T follicular helper cell (primary cell): ENCODE results near the gene E2F2.
A peak's percentile ranks its signal among the peaks of the same experiment; 100 is the strongest.
"Not testable (repeated sequence)": the region's sequence is repeated elsewhere in the genome, so short reads cannot be mapped to it uniquely, and the experiment has no call there.

Experiments used
- DNase-seq: peaks from one replicate; pipeline ENCODE4 v3.0.0-alpha.2; 2020; ENCODE audit warnings: low read depth

The E2F2 gene

DNA sequence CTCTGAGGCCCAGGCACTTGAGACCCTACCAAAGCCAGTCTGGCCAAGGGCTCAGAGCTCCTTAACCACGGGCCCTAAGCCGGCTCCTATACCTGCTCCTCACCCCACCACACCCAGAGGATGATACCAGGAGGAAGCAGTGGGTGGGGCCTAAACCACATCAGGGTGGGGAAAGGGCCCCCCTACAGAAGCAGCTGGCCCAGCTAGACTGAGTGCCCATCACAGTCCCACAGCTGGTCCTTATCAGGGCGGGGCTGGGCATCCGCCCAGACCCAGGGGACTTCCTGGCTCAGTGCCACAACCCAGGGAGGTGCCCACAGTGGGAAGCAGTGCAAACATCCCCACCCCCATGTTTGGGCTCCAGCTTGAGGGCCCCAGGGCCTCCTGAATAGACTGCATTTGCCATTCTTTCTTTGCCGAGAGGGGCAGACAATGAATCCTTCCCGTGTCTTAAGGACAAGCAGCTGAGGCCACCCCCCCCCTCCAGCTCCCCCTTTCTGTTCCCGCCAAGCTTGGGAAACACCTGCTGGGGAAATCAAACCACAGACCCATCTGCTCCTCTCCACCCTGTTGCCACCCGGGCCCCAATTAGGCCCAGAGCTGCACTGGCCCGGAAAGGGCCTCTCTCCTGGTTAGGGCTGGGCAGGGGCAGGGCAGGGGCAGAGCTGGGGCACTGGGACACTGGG is 6.2 kb downstream of the E2F2 start:
- no peak for DNase-seq

DNA sequence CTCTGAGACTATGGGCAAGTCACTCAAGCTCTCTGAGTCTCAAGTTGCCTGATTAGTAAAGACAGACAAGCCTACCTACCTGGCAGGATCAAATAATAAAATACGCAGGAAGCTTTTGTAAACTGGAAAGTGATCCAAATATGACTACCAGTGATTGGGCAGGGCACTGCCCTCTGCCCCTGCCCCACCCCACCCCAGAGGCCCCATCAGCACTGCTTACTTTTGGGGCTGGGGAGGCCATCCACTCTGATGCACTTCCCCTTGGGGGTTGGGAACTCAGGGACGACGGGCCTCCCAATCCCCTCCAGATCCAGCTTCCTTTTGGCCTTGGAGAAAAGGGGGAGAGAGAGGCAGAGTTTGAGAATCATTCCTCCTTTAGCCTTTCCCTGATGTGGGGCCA is 6.9 kb downstream of the E2F2 start:
- DNase-seq, result no peak

DNA sequence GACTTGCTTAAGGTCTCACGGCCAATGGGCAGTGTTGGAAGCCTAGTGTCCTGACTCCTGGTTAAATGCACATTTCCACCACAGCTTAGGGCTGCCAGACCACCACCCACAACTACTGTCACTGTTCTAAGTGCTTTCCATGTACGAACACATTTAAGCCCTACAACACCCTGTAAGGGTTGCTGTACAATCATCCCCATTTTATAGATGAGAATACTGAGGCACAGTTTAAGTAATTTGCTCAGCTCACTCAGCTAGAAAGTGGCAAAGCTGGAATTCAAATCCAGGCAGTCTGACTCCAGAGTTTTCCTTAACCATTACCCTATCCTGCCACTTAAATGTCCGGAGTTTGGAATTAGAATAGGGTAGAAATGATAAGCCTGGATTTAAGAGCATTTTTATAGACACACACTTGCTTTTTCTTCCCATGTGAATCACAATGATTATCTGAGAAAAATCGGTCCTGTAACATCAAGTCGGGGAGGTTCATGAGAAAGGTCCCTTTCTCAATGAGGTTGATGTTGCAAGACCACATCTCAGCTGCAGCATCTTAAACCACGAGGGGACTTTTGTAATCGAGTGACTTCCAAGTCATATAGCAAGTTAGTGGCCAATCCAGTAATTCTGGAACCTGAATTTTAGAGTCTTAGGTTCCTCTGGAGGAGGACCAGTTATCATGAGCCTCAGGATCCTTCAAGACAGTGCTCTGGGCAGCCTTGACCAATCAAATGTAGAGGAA is 8.6 kb downstream of the E2F2 start:
- no peak for DNase-seq

DNA sequence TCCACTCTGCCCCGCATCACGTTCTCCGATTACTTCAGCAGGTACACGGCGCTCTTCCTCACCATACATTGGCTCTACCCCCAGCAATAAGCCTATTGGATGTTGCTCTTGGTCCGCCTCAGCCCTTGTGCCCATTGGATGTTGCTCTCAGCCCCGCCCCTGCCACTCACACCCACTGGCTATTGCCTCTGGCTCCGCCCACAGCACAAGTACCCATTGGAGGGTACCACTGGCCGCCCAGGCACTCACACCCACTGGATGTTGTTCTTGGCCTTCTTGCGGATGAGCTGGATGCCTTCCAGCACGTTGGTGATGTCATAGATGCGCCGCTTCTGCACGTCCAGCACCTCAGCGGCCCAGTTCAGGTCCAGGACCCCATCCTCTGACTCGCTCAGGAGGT is 9.4 kb downstream of the E2F2 start:
- DNase-seq, result no peak

DNA sequence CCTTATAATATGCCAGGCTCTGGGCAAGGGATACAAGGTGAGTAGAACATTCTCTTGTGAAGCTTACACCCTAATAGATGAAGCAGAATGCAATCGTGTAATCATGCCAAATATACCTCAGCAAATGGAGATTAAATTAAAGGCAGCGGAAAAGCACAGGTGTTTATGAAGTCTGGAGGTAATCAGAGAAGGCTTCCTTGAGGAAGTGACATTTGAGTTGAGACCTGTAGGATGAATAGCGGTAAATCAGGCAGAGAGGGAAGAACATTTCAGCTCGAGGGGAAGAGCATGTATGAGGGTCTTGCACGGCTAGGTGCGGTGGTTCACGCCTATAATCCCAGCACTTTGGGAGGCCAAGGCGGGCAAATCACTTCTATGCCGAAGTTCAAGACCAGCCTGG is 13.5 kb downstream of the E2F2 start:
- DNase-seq, result no peak

DNA sequence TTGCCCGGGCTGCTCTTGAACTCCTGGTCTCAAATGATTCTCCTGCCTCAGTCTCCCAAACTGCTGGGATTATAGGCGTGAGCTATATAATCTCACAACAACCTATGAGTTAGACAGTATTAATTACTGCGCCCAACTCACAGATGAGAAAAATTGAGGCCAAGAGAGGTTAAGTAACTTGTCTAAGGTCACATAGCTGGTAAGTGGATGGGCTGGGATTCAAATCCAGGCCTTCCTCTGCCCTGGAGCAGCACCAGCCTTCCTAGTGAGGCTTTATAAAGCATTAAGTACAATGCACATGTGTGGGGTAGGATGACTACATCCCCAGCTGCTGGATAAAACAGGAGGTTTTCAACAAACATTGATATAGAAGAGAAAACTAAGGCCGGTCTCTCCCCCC is 15.1 kb downstream of the E2F2 start:
- DNase-seq, result no peak

DNA sequence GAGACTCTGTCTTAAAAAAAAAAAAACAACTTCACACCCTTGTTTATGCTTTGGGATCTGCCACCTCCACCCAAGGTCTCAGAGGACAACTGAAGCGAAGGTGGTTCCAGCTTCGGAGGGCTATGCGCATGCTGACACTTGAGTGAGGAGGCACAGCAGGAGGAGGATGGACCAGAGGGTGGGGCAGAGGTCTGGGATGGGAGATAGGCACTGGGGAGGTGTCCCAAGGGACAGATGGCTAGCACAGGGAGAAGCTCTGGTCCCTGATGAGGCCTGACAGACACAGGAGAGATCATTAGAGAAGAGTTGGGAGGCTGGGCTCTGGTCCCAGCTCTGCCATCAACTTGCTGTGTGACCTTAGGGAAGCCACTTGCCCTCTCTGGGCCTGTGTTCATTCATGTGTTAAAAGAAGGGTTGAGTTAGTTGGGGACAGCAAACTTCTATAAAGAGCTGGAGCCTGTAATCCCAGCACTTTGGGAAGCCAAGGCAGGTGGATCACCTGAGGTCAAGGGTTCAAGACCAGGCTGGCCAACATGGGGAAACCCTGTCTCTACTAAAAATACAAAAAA is 16.8 kb downstream of the E2F2 start:
- no peak for DNase-seq

DNA sequence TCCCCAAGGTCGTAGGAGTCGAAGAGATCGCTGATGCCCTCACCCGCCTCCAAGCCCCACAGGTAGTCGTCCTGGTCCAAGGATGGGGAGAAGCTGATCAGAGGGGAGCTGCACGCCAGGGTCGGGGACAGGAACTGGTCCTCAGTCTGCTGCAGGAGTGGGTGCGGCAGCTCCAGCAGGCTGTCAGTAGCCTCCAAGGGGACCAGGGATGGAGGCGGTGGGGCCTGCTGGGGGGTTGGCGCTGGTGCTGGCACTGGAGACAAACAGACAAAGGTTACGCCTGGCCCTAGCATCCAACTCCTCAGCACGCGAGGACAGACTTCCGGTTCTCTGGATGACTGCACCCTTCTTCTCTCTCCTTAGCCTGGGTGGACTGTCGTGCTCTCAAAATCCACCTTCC is 21.1 kb downstream of the E2F2 start:
- DNase-seq, result no peak

DNA sequence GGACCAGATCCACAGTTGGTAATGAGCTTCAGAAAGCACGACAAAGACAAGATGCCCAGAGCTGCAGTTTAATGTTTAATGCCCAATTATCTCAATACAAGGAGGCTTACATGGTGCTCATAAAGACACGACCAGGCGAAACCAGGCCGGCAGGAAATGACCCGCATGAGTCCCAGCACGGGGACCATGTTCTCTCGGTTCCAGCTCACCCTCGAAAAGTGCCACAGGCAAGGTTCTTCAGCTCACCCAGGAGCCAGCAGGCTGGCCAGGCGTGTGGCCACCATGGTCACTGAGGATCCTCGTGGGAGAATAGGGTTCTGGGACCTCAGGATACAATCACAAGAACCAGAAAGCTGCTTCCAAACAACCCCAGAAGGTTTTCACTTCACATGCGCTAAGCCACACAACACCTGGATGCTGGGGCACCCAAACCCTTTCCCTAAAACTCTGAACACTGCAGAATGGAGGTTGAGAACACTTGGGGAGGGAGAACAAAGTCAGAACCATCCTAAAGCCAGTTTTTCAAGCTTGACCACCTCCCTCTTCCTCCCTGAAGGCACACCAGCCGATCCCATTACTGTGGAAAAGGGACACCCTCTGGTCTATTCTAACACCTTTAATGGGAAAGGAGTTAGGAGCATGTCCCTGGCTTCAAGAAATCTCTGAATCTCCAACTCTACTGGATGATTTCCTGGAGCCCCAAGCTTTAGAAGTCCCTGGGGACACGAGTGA is 24.5 kb downstream of the E2F2 start:
- no peak for DNase-seq

DNA sequence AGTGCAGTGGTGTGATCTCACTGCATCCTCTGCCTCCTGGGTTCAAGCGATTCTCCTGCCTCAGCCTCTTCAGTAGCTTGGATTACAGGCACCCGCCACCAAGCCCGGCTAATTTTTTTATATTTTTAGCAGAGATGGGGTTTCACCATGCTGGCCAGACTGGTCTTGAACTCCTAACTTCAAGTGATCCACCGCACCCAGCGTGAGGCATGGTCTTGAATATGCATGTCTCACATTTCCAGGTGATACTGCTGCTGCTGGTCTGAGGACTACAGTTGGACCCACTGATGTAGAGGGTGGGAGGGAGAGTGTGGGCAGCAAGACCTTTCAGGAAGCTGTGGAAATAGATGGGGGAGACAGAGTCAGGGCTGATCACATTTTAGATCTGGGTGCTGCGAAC is 25.2 kb downstream of the E2F2 start:
- no peak for DNase-seq

DNA sequence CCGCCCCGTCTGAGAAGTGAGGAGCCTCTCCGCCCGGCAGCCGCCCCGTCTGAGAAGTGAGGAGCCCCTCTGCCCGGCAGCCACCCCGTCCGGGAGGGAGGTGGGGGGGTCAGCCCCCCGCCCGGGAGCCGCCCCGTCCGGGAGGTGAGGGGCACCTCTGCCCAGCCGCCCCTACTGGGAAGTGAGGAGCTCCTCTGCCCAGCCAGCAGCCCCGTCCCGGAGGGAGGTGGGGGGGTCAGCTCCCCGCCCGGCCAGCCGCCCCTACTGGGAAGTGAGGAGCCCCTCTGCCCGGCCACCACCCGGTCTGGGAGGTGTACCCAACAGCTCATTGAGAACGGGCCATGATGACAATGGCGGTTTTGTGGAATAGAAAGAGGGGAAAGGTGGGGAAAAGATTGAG is 26.9 kb downstream of the E2F2 start:
- DNase-seq, result not testable (repeated sequence)

DNA sequence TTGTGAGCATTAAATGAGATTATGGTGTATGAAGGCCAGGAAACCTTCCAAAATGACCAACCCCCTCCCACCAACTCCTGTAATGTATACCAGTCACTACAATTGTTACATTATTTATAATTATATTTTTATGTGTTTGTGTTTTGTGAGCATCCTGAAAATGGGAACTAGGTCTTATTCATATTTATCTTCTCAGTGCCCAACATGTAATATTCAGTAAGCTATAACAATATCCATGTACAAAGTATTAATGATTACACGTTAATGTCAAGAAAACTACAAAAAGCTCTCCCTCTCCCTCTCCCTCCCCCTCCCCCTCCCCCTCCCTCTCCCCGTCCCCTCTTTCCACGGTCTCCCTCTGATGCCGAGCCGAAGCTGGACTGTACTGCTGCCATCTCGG is 28.1 kb downstream of the E2F2 start:
- no peak for DNase-seq

DNA sequence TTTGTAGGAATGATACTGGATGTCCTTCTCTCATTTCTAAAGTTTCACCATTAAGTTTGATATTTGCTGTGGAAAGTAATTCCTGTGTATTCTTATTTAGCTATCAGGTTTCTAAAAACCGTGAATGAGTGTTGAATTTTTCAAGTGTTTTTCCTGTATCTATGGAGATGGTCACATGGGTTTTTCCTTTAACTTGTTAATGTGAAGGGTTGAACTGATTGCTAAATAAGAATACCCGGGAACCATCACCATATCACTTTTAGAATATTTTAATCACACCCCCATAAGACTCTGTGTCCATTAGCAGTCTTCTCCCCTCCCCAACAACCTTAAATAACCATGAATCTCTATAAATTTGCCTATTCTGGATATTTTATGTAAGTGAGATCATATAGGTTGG is 30.6 kb downstream of the E2F2 start:
- DNase-seq, result no peak

DNA sequence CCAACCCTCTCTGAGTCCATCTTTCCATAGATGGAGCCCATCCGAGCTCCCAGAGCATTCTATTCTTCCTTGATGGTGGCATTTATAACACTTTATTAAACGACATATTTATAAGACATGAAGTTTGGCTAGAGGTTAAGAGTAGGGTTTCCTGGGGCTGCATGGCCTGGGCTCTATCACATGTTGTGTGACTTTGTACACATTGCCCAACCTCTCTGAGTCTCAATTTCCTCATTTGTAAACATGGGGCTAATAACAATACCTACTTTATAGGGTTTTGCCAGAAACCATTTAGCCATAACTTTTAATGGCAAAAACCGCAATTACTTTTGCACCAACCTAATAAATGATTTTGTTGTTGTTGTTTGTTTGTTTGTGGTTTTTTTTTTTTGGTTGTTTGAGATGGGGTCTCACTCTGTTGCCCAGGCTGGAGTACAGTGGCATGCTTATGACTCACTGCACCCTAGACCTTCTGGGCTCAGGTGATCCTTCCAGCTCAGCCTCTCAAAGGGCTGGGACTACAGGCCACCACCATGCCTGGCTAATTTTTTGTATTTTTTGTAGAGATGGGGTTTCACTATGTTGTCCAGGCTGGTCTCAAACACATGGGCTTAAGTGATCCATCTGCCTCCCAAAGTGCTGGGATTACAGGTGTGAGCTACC is 33.1 kb downstream of the E2F2 start:
- no peak for DNase-seq

DNA sequence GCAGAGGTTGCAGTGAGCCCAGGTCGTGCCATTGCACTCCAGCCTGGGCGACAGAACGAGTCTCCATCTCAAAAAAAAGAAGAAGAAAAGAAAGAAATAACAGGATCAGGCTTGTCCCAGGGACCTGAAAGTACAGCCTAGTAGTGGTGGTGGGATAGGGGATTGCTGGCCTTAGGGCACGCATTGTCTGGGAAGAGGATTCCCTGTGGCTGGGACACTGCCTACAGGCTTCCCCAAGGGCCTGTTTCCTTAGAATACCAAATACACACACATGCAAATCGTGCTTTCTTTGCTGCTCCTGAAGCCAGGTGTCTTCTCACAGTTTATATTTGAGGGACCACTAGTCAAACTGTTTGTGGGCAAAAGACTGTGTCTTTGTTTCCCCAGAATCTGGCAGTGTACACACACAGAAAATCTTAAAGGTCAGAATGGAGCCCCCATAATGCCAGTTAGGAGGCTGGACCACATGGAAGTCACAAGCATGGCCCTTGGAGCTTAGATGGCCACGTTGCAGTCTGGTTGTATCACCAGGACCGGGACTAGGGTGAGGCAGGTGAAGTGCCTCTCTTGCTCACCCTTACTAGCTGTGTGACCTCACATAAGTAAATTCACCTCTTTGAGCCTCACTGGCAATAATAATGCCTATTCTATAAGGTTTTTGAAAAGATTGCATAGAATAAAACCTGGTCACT is 34.4 kb downstream of the E2F2 start:
- DNase-seq, result no peak

DNA sequence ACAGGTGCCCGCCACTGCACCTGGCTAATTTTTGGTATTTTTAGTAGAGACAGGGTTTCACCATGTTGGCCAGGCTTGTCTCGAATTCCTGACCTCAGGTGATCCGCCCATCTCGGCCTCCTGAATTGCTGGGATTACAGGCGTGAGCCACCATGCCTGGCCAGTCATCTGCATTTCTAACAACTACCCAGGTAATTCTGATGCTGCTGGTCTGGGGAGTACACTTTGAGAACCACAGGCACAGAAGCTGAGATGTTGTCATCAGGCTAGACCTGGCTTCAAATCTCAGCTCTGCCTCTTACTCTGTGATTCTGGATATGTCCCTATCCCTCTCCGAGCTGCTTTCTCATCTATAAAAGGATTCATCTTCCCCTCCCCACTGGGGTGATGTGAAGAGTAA is 36.2 kb downstream of the E2F2 start:
- DNase-seq, result not testable (repeated sequence)

DNA sequence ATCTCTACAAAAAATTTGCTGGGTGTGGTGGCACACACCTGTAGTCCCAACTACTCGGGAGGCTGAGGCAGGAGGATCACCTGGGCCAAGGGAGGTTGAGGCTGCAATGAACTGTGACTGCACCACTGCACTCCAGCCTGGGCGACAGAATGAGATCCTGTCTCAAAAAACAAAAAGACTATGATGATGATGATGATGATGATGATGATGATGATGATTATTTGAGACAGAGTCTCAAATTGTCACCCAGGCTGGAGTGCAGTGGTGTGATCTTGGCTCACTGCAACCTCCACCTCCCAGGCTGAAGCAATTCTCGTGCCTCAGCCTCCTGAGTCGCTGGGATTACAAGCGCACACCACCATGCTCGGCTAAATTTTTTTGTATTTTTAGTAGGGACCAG is 38.3 kb downstream of the E2F2 start:
- not testable (repeated sequence) for DNase-seq

DNA sequence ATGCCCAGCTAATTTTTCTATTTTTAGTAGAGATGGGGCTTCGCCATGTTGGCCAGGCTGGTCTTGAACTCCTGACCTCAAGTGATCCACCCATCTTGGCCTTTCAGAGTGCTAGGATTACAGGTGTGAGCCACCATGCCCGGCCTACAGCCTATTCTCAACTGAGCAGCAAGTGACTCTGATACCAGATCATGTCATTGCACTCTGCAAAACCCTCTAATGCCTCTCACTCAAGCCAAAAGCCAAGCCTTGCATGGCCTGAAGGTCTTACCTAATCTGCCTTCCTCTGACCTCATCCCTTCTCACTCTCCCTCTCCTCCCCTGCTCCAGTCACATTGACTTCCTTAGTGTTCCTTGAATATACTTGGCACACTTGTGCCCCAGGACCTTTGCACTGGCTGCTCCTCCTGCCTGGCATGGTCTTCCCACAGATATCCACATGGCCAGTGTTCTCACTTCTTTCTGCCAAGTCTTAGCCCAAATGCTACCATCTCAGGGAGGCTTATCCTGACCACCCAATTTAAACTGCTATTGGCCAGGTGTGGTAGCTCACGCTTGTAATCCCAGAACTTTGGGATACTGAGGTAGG is 38.8 kb downstream of the E2F2 start:
- DNase-seq, result no peak

DNA sequence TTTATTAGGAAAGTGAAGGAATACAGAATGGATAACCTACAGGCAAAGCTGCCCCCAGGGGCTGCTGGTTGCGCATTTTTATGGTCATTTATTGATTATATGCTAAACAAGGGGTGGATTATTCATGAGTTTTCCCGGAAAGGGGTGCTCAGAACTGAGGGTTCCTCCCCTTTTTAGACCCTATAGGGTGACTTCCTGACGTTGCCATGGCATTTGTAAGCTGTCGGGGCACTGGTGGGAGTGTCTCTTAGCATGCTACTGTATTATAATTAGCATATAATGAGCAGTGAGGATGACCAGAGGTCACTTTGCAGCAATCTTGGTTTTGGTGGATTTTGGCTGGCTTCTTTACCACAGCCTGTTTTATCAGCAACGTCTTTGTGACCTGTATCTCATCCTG is 41.2 kb downstream of the E2F2 start:
- DNase-seq, result no peak

DNA sequence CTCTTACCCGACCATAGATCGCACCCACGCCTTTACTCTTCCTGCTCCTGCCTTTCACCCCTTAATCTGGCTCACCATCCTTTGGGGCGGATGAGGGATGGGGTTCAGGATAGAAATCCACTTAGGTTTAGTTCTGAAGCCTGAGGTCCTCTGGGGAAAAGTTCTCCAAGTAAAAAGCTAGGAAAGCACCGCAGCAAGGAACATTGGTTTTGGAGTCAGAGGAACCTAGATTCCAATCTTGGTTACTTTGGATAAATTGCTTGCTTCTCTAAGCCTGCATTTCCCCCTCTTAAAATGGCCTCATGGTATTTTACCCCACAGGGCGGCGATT is 46.1 kb downstream of the E2F2 start:
- no peak for DNase-seq

DNA sequence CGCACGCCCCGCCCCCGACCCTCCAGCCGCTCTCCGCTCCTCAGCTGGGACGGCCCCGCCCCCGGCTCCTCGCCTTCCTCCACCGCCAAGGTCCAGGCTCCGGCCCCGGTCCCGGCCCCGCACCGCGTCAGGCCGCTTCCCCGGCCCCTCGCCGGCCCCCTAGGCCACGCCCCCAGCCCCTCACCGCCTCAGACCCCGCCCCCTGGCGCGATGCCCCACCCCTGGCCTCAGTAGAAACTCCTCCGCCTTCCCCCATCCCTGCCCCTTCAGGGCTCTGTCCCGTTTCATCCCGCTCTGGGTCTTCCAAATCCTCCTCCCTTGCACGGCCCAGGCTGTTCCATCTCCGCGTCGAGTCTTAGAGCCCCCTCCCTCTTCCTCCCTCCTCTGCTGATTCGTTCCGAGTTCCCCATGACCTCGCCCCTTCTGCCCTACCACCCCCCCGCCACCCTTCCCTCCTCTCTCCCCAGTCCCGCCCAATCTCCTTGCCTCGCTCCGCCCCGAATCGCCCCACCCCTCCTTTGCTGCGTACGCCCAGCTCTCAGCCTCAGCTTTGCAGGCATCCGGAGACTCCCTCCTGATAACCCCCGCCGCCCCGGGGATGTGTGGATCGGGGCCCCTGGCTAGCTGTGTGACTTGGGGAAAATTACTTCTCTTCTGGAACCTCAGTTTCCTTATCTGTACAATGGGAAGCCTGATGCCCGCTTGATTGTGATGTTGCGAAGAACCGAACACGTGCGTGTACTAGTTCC is 46.6 kb downstream of the E2F2 start:
- DNase-seq, result peak; percentile 90
